NT2/D1 (cell line): ENCODE data around the gene TMEFF1.

Experiments
- SUZ12 ChIP-seq: IDR thresholded peaks from 2 replicates; pipeline ENCODE4 v1.6.1; 2011; ENCODE audit not compliant: insufficient read length, insufficient read depth; ENCODE audit errors: extremely low read depth
- ZNF274 ChIP-seq: IDR thresholded peaks from 2 replicates; pipeline ENCODE4 v1.6.1; 2011; ENCODE audit warnings: mild to moderate bottlenecking, low read depth, low read length

- no peak for TF ChIP-seq ZNF274
- no peak for TF ChIP-seq SUZ12
These were observed 26.9 kb downstream of the TMEFF1 start for GRCh38 chr9:100499866-100500265.
